GM12801 (cell line): ENCODE data around the gene PDE8B.

Source experiments
- CTCF ChIP-seq: IDR thresholded peaks from one replicate; pipeline ENCODE4 v1.5.1; 2011; ENCODE audit warnings: control low read depth; ENCODE audit not compliant: insufficient read length; ENCODE audit errors: extremely low read depth

PDE8B gene

GRCh38 chr5:77211691-77212047, 1.2 kb downstream of the PDE8B start:
- TF ChIP-seq CTCF, result no peak

- no peak for TF ChIP-seq CTCF
Observed at GRCh38 chr5:77213601-77214000, 3.1 kb downstream of the PDE8B start.

GRCh38 chr5:77214151-77214550, 3.7 kb downstream of the PDE8B start:
- TF ChIP-seq CTCF, result no peak

GRCh38 chr5:77218263-77218662, 7.8 kb downstream of the PDE8B start:
- no peak for TF ChIP-seq CTCF

- TF ChIP-seq CTCF, result no peak
Observed at GRCh38 chr5:77221115-77221514, 10.6 kb downstream of the PDE8B start.

- no peak for TF ChIP-seq CTCF
Observed at GRCh38 chr5:77222722-77223121, 12.2 kb downstream of the PDE8B start.

- no peak for TF ChIP-seq CTCF
Observed at GRCh38 chr5:77223653-77224052, 13.2 kb downstream of the PDE8B start.

- no peak for TF ChIP-seq CTCF
Observed at GRCh38 chr5:77224672-77225355, 14.3 kb downstream of the PDE8B start.
